Panc1 (cell line): ENCODE results near the gene BTK. TPM values are rescaled to one million over a fixed set of nuclear protein-coding genes. Genes with fewer than 3 reads are reported as not detected.
A peak's percentile ranks its signal among the peaks of the same experiment; 100 is the strongest.

ENCODE experiments used
- ATAC-seq: fragments of 200-7000 bp; cut with Tn5 transposase; 2 replicates; pipeline ENCODE4 v1.9.1; 2020; ENCODE audit warnings: mild to moderate bottlenecking, moderate library complexity
- BruUV-seq: library from RNA; stranded (reverse); fragments of 400-500 nt; replicated peaks from 2 replicates; lab custom pipeline; 2021; lab: Mats Ljungman, UMichigan
- CTCF ChIA-PET: fragments of 300-600 bp; sonication (Branson Sonifier 250); formaldehyde crosslinking; loops from one replicate; lab custom pipeline; 2022; ENCODE audit warnings: antibody characterized with exemption; lab: Charles Lee
- POLR2A ChIA-PET: fragments of 300-600 bp; sonication (Branson Sonifier 250); formaldehyde crosslinking; loops from one replicate; lab custom pipeline; 2022; ENCODE audit warnings: antibody characterized with exemption; lab: Charles Lee
- DNase-seq: peaks from one replicate; pipeline ENCODE4 v3.0.0-alpha.2; 2010; ENCODE audit warnings: low read depth, low spot score
- H3K27ac ChIP-seq: 2 replicates; pipeline ENCODE4 v1.5.1; 2011; ENCODE audit warnings: mild to moderate bottlenecking, low read length, inconsistent platforms
- H3K27me3 ChIP-seq: fragments of 200-500 bp; sonication (Bioruptor generic); 2 replicates; pipeline ENCODE4 v1.6.0; 2014; ENCODE audit warnings: low read length, inconsistent platforms; ENCODE audit not compliant: control insufficient read depth, insufficient read depth
- H3K36me3 ChIP-seq: fragments of 200-500 bp; sonication (Bioruptor generic); 2 replicates; pipeline ENCODE4 v1.5.1; 2014; ENCODE audit warnings: inconsistent platforms, mild to moderate bottlenecking, low read length, moderate library complexity; ENCODE audit not compliant: control insufficient read depth, insufficient read depth
- H3K4me1 ChIP-seq: 2 replicates; pipeline ENCODE4 v1.5.1; 2011; ENCODE audit warnings: inconsistent platforms, mild to moderate bottlenecking, low read length, moderate library complexity; ENCODE audit not compliant: control insufficient read depth, insufficient read depth
- H3K4me3 ChIP-seq, 2 experiments: 2 replicates each; pipeline ENCODE4 v1.5.1; 2011 to 2012; ENCODE audit warnings: low read depth in 2 of 2, low read length in 2 of 2, mild to moderate bottlenecking in 2 of 2, inconsistent platforms in 1 of 2, moderate library complexity in 1 of 2
- H3K9me3 ChIP-seq: fragments of 200-500 bp; sonication (Bioruptor generic); 2 replicates; pipeline ENCODE4 v1.5.1; 2014; ENCODE audit warnings: low read depth, mild to moderate bottlenecking, inconsistent platforms, low read length, moderate library complexity; ENCODE audit not compliant: control insufficient read depth, insufficient read depth
- CTCF ChIP-seq: fragments of 450-650 bp; IDR thresholded peaks from 2 replicates; pipeline ENCODE4 v1.5.1; 2017; ENCODE audit warnings: mild to moderate bottlenecking
- POLR2AphosphoS5 ChIP-seq: IDR thresholded peaks from 2 replicates; pipeline ENCODE4 v1.6.1; 2012; ENCODE audit warnings: mild to moderate bottlenecking, low read depth, low read length, moderate library complexity
- REST ChIP-seq, 2 experiments: IDR thresholded peaks; 2 replicates each; pipeline ENCODE4 v1.6.1; 2011 to 2012; ENCODE audit warnings: low read depth in 2 of 2, control low read depth in 1 of 2, low read length in 1 of 2, mild to moderate bottlenecking in 1 of 2, moderate library complexity in 1 of 2; ENCODE audit not compliant: insufficient read depth in 1 of 2
- SIN3A ChIP-seq: IDR thresholded peaks from 2 replicates; pipeline ENCODE4 v1.6.1; 2012; ENCODE audit warnings: low read depth, mild to moderate bottlenecking, low read length, moderate library complexity, borderline replicate concordance; ENCODE audit not compliant: insufficient read depth
- TCF7L2 ChIP-seq: IDR thresholded peaks from 2 replicates; pipeline ENCODE4 v1.6.1; 2011; ENCODE audit warnings: mild to moderate bottlenecking, low read depth, low read length, inconsistent platforms
- in situ Hi-C: cut with HindIII; loops from 2 replicates; pipeline ENCODE4 v1.10.0; 2016; ENCODE audit warnings: low sequenced_read_pairs, low pct_unique_long_range_greater_than_20kb
- intact Hi-C: fragments of 100-400 bp; cut with micrococcal nuclease; formaldehyde crosslinking; loops from one replicate; pipeline ENCODE4 v1.10.0; 2022; ENCODE audit not compliant: unreplicated experiment
- total RNA-seq: library from RNA; stranded (reverse); gene quantifications from one replicate; pipeline ENCODE4 v1.2.1, GENCODE V29; 2021; ENCODE audit not compliant: unreplicated experiment

The BTK gene
- total RNA-seq, 1 experiment from 2014 or later = not detected

DNA sequence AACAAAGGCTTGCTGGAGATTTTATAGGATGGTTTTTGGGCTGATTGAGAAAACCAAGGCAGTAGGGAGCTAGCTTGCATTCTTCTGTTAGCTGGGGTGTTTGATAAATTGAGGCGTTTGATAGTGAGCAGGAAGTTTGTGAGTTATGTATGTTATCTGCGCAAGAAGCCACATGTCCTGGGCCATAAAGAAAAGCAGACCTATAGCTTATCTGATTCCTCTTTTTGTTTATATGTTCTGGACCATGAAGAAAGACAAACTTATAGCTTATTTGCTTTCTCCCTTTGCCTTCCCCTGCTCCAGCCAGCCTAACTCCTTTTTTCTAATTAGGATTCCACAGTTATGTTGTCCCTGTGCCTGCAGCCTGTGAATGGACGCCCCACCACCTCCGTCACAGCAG, 31.2 kb upstream of the BTK start:
- Histone ChIP-seq H3K9me3 (no peaks in the 10 kb centered on the region), H3K27ac (peak overlapping the region; percentile 93), H3K27me3 (no peaks in the 10 kb centered on the region), H3K4me1 (peaks cover 13% of the 10 kb centered on the region), H3K4me3 (no peak overlapping the region; a peak in 1 of 4 replicates), H3K36me3 (peaks cover 12% of the 10 kb centered on the region)
- no TSS peak for BruUV-seq
- ATAC-seq (no peak), DNase-seq (no peak)
- in situ Hi-C loops (no loop called here), intact Hi-C loops (loop anchor here (10.0 kb wide), 1 partner anchor 178 kb away; no protein-coding TSS in a partner anchor)
- ChIA-PET POLR2A (no interaction called here), CTCF (no interaction called here)
- TF ChIP-seq TCF7L2 = no peak
- TF ChIP-seq SIN3A = no peak
- TF ChIP-seq CTCF = no peak
- TF ChIP-seq REST (IDR thresholded peaks at IDR 0.05; ENCODE audit: insufficient read depth in 1 of 2, low read depth in 2 of 2, low read length in 1 of 2) = no peak
- TF ChIP-seq POLR2AphosphoS5 = no peak

- no peaks in the 10 kb centered on the region for H3K27me3 ChIP-seq
- in situ Hi-C loops (no loop called here), intact Hi-C loops (loop anchor here (10.0 kb wide), 1 partner anchor 178 kb away; no protein-coding TSS in a partner anchor)
- ChIA-PET CTCF (interaction anchor here (0.6 kb wide), 1 partner anchor 214 kb away, joined by 4 read pairs; no protein-coding TSS in a partner anchor), POLR2A (no interaction called here)
- ATAC-seq = no peak
- no peaks in the 10 kb centered on the region for H3K9me3 ChIP-seq
- no peak overlapping the region for H3K27ac ChIP-seq
- no TSS peak for BruUV-seq
- no peak for DNase-seq
- H3K4me1 ChIP-seq = peaks cover 13% of the 10 kb centered on the region
- no peak overlapping the region for H3K4me3 ChIP-seq
- TF ChIP-seq REST (IDR thresholded peaks at IDR 0.05; ENCODE audit: insufficient read depth in 1 of 2, low read depth in 2 of 2, low read length in 1 of 2) = no peak
- TF ChIP-seq SIN3A = no peak
- TF ChIP-seq POLR2AphosphoS5 = no peak
- TF ChIP-seq TCF7L2 = no peak
- no peak for TF ChIP-seq CTCF
- H3K36me3 ChIP-seq = peaks cover 12% of the 10 kb centered on the region
Observed at GRCh38 chrX:101416691-101417090, 30.7 kb upstream of the BTK start.
